SU-DHL-6 (cell line): ENCODE data around the gene ME3.

Experiments used
- H2AFZ ChIP-seq: fragments of 200-600 bp; sonication (generic); 2 replicates; pipeline ENCODE4 v1.6.1; 2014; ENCODE audit warnings: low read depth, mild to moderate bottlenecking, moderate library complexity, mixed read lengths, antibody characterized with exemption, low read length; ENCODE audit not compliant: severe bottlenecking
- H3F3A ChIP-seq: fragments of 200-600 bp; shearing (Covaris generic); 2 replicates; pipeline ENCODE4 v1.6.0; 2016; ENCODE audit warnings: antibody characterized with exemption, mild to moderate bottlenecking; ENCODE audit not compliant: insufficient read depth
- H3K27ac ChIP-seq: fragments of 200-600 bp; sonication (generic); 2 replicates; pipeline ENCODE4 v1.5.1; 2016; ENCODE audit warnings: low read depth, mild to moderate bottlenecking, low read length, moderate library complexity, mixed read lengths
- H3K27me3 ChIP-seq: fragments of 200-600 bp; sonication (generic), shearing (Covaris generic); 2 replicates; pipeline ENCODE4 v1.6.0; 2014; ENCODE audit warnings: mild to moderate bottlenecking, low read length
- H3K36me3 ChIP-seq: fragments of 200-600 bp; sonication (generic); 2 replicates; pipeline ENCODE4 v1.6.1; 2014; ENCODE audit warnings: mild to moderate bottlenecking, low read length, mixed read lengths
- H3K4me2 ChIP-seq: fragments of 300-600, 200-600 bp; shearing (Covaris generic), sonication (generic); 2 replicates; pipeline ENCODE4 v1.6.0; 2014; ENCODE audit warnings: low read length, low read depth, mild to moderate bottlenecking; ENCODE audit not compliant: poor library complexity, severe bottlenecking
- H3K4me3 ChIP-seq: fragments of 200-600 bp; sonication (generic); 2 replicates; pipeline ENCODE4 v1.5.1; 2014; ENCODE audit warnings: antibody characterized with exemption, low read length, mild to moderate bottlenecking, mixed read lengths; ENCODE audit not compliant: insufficient read depth, poor library complexity, severe bottlenecking
- H3K79me2 ChIP-seq: fragments of 200-600 bp; sonication (generic); 2 replicates; pipeline ENCODE4 v1.6.1; 2014; ENCODE audit warnings: mild to moderate bottlenecking, low read length, moderate library complexity; ENCODE audit not compliant: insufficient read depth
- H3K9ac ChIP-seq: fragments of 200-600 bp; sonication (generic); 2 replicates; pipeline ENCODE4 v1.7.0; 2014; ENCODE audit warnings: mild to moderate bottlenecking, low read length
- H3K9me2 ChIP-seq: fragments of 200-600 bp; sonication (generic); replicated peaks from 2 replicates; pipeline ENCODE4 v1.6.1; 2014; ENCODE audit warnings: low read length; ENCODE audit not compliant: insufficient read depth
- H3K9me3 ChIP-seq: fragments of 200-600 bp; sonication (generic); 2 replicates; pipeline ENCODE4 v1.6.1; 2014; ENCODE audit warnings: low read length, mixed read lengths; ENCODE audit not compliant: insufficient read depth
- H4K20me1 ChIP-seq: fragments of 200-600 bp; sonication (generic); 2 replicates; pipeline ENCODE4 v1.6.1; 2014; ENCODE audit warnings: low read depth, mild to moderate bottlenecking, antibody characterized with exemption, low read length, moderate library complexity, mixed read lengths
- CTCF ChIP-seq: fragments of 200-600 bp; sonication (generic); IDR thresholded peaks from one replicate; pipeline ENCODE4 v1.5.1; 2017; ENCODE audit warnings: antibody characterized with exemption, mild to moderate bottlenecking, low read length, moderate library complexity; ENCODE audit not compliant: insufficient read depth, poor library complexity, severe bottlenecking
- EZH2phosphoT487 ChIP-seq: fragments of 200-600 bp; sonication (generic), shearing (Covaris generic); conservative IDR thresholded peaks from 2 replicates; pipeline ENCODE4 v1.6.1; 2018; ENCODE audit warnings: mild to moderate bottlenecking, antibody characterized with exemption, low read length, moderate library complexity, mixed read lengths

ME3 gene

GRCh38 chr11:86630229-86630981, 42.0 kb downstream of the ME3 start:
- Histone ChIP-seq H3K27ac (no peak overlapping the region), H3K27me3 (no peaks in the 10 kb centered on the region), H4K20me1 (no peaks in the 10 kb centered on the region), H3K9ac (no peak overlapping the region), H3F3A (no peaks in the 10 kb centered on the region), H3K4me3 (no peak overlapping the region), H3K9me3 (no peaks in the 10 kb centered on the region), H3K36me3 (no peaks in the 10 kb centered on the region), H3K9me2 (no peaks in the 10 kb centered on the region), H3K79me2 (no peaks in the 10 kb centered on the region), H2AFZ (no peak overlapping the region), H3K4me2 (no peak overlapping the region)
- TF ChIP-seq EZH2phosphoT487 (no peak), CTCF (no peak)

- Histone ChIP-seq H3K4me2 (no peak overlapping the region), H3K27ac (no peak overlapping the region), H3K79me2 (no peaks in the 10 kb centered on the region), H3K9me3 (no peaks in the 10 kb centered on the region), H3K4me3 (no peak overlapping the region), H3F3A (no peaks in the 10 kb centered on the region), H4K20me1 (no peaks in the 10 kb centered on the region), H3K27me3 (no peaks in the 10 kb centered on the region), H3K9me2 (no peaks in the 10 kb centered on the region), H2AFZ (no peak overlapping the region), H3K9ac (no peak overlapping the region), H3K36me3 (no peaks in the 10 kb centered on the region)
- TF ChIP-seq EZH2phosphoT487 = no peak
- no peak for TF ChIP-seq CTCF
Observed at GRCh38 chr11:86629045-86629706, 43.2 kb downstream of the ME3 start.

- Histone ChIP-seq H3K9ac (no peak overlapping the region), H3F3A (no peaks in the 10 kb centered on the region), H3K9me2 (no peaks in the 10 kb centered on the region), H4K20me1 (no peaks in the 10 kb centered on the region), H3K27ac (no peak overlapping the region), H2AFZ (no peak overlapping the region), H3K36me3 (no peaks in the 10 kb centered on the region), H3K9me3 (no peaks in the 10 kb centered on the region), H3K79me2 (no peaks in the 10 kb centered on the region), H3K27me3 (no peaks in the 10 kb centered on the region), H3K4me3 (no peak overlapping the region), H3K4me2 (no peak overlapping the region)
- TF ChIP-seq CTCF = no peak
Observed at GRCh38 chr11:86627776-86628455, 44.5 kb downstream of the ME3 start.
